HG03060 (cell line): Measurements from ENCODE around the gene NIT1.

Source experiments
- ATAC-seq: cut with Tn5 transposase; IDR thresholded peaks from one replicate; pipeline ENCODE4 v1.9.1; 2021; ENCODE audit warnings: low read depth, moderate number of reproducible peaks; ENCODE audit not compliant: unreplicated experiment

The NIT1 gene

DNA sequence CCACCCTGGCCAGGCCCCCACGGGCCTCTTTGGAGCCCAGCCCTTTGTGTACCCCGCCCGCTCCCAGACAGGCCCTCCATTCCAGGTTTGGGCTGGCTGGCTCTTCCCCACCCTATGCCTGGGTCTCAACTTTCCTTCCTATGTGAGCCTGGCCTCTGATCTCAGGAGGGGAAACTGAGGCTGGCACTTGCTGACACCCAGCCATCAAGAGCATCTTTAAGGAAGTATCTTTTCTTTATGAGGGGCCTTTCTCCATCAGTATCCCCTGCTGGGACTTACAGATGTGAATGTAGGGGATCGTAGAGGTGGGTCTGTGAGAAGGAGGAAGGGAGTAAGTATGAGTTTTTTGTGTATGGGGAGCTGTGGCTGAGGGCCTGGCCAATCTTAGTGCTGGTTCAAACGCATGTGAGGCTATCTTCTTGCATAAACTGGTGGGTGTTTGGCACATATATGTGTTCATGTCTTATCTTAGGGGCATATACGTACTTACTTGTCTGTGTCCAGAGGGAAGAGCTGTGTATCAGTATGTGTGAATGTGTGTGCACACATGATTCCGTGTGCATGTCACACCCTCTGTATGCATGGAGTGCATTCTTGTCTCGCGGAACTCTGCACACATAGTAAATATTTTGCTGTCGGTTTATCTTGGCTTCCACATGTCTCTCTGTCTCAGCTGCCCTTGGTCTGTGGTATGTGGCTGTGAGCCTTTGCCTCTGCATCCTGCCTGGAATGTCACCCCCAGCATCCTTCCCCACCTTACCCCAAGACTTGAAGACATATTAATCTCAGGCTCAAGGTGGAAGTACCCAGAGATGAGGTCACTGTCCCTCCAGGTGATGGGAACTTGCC is 33.9 kb upstream of the NIT1 start:
- no peak for ATAC-seq

DNA sequence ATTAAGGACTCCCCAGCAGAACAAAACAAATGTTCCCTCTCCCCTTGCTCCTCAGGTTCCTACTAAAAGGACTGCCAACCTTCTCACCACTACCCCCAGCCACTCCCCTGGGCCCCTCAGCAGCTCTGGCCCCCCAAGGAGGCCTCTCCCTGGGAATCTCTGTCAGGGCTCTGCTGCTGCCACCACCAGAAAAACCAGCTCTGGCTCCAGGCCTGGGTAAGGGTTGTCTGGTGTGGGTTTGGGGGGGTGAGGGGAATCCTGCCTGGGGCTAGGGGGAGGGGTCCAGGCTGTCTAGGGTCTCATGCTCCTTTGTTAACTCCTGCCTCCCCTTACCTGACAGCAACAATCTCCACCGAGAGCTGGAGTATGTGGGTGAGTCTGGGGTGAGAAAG is 33.3 kb upstream of the NIT1 start:
- ATAC-seq = no peak

DNA sequence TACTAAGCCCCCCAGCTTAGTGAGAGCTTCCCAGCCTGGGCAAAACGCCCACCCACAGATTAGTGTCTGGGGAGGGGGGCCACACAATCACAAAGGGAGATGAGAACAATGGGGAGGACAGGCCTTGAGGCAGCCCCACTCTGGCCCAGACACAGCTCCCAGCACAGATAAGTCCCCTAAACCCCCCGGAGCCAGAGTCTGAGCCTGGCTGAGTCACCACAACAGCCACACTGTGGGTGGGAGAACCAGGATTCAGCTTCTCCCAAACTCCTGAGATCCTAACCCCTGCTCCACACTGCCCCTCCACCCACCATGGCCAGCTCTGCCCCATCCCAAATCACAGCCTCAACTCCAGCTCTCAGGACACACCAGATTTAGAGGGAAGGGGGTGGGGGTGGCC is 32.7 kb upstream of the NIT1 start:
- ATAC-seq = no peak

DNA sequence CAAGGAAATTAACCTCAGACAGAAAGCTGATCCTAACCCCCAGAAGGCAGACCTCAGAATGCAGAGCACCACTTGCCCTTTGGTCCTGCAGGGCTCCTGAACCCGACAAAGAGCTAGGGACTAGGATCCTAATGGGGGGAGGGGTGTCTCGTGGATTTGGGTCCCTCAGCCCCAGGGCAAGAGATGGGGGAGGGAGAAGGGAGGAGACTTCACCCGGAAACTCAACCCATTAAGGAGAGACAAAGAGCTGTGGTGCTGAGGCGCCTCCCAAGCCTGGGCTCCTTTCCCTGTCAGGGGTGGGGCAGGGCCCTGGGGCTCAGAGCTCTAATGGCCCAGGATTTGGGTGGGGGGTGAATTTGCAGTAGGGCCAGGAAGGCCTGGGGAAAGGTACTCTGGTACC is 31.4 kb upstream of the NIT1 start:
- ATAC-seq = no peak

DNA sequence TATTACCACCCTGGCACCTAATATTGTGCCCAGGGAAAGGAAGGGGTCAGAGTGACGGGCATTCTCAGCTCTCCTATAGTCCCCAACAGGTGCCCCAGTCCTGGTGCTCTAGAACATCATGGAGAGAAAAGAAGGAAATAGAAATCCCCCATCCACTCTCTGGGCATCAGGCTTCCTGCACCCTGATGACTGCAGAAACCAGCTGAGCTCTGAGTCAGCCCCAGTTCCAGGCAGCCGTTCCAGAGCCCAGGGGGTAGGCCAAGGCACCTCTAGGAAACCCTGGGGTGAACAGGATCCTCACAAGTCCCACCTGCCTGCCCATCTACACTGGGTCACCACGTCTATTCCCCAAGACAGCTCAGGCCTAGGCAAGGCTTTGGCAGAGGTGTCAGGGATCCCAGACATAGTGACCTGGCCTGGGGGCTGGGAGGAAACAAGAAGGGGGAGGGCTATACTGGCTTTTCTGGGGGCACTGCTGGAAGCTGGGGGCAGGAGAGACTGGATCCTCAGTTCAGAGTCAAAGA is 29.3 kb upstream of the NIT1 start:
- no peak for ATAC-seq

DNA sequence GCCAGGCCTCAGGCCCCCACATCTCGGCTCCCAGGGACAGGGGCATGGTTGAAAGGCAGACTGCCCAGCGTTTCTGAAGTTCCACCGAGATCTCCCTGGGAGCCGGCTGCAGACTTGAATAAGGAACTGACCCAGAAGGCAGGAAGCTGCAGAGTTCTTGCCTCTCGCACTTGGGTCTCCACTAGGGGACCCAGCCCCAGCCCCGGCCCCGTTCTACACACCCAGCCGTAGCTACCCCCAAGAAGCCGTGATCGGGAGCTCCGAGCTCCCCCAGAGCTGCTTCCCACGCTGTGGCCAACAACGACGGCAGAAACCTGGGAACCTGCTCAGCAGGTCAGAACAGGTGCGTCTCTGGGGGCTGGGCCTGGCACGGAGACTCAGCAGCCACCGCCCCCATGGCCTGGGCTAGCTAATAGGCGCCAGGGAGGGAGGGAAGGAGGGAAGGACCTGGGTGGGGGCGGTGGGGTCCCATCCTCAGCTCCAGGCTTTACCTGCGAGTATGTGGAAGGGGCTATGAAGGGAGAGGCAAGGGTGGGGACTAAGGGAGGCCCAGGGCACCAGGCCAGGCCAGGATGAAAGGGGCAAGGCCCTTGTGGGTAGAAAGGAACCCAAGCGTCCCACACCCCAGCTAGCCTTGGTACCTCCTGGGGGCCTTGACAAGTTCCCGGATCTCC is 28.5 kb upstream of the NIT1 start, which contains the start of gene NECTIN4:
Gene NECTIN4, minus strand, starts transcription at position 308 of the 674 bp plus-strand sequence. Its CDS starts 262 bp downstream, at position 46.
- no peak for ATAC-seq

DNA sequence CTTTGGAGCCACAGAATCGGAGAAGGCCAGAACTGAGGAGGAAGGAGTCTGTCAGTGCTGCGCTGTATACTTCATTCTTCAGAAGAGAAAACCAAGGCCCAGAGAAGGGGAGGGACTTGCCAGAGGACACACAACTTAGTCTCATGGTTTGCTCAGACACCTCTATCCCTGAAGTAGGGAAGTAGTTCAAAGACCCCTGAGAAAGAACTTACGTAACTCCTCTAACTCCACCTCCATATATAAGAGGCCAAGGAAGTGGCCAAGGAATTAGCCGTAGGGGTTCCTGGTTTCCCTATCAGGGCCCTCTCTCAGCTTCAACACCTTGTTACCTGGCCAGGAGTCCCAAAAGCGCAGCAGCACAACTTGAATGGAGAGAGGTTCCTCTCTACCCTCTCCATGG is 28.0 kb upstream of the NIT1 start:
- ATAC-seq = no peak

DNA sequence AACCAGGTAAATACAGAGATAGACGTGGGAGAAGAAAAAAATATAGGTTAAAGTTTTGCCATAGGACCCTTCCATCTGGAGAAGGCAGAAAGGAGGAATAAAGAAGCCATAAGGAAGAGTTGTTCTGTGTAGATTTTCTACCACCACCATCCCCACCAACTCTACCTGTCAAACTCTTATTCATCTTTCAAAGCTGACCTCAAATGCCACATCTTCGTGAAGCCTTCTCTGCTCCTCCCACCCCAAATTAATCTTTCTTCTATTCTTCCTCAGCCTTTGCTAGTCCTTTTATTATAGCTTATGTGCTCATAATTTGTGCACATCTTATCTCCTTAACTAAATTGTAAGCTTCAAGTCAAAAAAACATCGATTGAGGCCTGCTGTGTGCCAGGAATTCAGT is 27.3 kb upstream of the NIT1 start:
- ATAC-seq = no peak

DNA sequence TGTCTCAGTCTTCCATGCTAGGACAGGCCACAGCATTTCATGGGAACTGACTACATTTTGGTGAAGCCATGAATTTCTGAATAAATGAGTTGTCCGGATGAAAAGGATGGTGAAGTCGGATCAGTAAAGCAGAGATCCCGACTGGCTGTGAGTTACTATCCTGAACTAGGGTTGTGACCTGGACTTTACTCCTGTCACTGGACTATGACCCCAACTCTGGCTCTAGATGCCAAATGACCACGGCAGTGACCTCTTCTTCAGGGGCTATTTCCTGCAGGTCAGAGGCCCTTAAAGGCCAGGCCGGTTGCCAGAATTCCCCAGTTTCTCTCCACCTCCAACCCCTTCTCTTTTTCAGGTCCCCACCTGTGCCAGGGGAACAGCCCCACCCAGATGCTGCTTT is 26.8 kb upstream of the NIT1 start:
- no peak for ATAC-seq

DNA sequence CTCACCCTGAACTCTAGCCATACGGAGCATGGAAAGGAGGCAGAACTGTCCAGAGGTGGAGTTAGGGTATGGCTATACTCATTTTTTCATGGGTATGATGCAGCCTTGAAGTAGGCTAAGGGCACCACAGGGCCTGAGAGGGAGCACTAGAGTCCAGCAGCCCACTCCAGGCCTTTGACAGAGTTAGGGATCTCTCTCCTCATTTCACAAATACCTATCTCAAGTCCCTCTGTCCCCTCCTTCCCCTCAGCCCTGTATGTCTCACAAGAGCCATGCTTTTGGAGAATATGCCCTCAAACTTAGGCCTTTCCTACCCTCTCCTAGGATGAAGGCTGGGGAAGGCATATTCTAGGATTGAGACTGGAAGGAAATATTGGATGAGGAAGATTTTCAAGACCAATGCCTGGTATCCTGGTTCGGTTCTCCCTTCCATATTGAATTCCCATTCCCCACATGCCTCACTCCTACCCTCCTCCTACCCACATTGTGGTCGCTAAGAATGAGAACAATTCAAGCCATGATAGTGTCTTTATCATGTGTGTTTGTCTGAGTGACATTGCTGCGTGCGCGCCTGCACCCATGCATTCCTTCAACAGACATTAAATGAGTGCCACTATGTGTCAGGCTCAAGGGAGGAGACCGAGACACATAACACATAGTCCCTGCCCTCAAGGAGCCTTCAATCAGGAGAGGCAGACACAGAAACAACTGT is 26.0 kb upstream of the NIT1 start:
- ATAC-seq = no peak

DNA sequence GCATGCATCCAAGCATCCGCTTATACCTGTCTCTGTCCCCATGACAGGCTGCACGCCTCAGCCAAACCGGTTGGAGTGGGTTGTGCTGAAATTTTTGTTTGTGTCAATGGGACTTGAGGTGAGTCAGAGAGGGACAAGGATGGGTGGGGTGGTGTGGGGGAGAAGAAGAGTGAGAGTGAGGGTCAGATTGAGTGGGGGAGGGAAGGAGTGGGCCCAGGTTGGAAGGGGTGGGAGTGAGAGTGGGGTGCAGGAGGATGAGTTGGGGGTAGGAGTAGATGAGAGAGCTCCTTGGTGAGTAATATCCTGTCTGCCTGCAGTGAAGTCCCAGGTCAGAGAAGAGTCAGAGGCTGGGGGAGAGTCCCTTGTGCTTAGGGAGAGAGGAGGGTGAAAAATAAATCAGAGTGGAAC is 25.3 kb upstream of the NIT1 start:
- ATAC-seq = no peak

DNA sequence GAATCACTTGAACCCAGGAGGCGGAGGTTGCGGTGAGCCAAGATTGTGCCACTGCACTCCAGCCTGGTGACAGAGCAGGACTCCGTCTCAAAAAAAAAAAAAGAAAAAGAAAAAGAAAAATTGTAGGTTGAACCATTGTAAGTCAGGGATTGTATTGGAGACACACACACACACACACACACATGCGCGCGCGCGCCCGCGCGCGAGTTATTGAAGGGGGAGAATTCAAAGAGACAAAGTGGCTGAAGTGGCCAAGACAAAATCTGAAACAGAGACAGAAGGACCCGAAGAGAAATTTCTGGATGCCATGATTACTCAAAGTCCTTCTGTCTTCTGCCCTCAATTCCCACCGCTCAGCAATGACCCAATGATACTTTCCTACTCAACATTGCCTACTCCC is 23.4 kb upstream of the NIT1 start:
- no peak for ATAC-seq

DNA sequence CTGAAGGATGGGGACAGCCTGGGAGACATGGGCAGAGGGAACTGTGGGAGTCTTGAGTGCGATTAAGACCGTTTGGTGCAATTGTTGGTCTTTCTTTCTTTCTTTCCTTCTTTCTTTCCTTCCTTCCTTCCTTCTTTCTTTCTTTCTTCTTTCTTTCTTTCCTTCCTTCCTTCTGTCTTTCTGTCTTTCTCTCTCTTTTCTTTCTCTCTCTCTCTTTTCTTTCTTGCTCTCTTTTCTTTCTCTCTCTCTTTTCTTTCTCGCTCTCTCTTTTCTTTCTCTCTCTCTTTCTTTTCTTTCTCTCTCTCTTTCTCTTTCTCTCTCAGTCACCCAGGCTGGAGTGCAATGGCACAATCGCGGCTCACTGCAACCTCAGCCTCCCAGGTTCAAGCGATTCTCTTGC is 22.7 kb upstream of the NIT1 start:
- no peak for ATAC-seq

DNA sequence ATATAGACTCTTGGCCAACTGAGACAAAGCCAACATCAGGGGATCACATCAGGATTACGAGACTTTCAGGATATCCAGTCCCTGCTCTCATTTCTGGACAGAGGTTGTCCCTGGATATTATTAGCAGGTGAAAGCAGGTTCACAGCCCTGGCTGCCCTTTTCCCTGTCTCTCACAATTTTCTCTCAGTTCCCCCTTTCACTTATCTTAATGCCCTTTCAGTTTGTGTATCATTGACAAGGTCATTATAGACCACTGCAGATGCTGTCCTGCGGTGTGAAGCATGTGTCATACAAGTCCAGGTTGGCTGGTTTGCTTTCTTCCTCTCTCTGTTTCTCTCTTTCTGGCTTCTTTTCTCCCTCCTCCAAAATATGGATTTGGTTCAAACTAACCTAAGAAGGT is 21.9 kb upstream of the NIT1 start:
- no peak for ATAC-seq

DNA sequence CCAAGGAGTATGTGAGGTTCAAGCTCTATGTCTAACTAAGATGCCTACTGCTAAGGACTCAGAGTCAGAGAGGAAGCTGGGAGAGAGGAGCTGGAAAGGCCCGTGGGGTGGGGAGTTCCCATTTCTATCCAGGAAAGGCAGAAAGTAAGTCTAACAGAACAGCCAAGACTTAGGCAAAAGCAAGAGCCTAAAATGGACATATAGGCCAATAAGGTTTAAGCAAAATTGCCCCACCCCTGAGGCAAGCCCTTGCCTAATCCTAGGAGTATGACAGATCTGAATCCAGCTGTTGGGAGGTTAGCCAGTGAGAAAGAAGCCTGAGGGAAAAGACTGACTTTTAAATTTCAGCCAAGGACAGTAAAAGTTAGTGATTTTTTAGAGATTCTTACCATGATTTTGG is 21.4 kb upstream of the NIT1 start:
- ATAC-seq = no peak

DNA sequence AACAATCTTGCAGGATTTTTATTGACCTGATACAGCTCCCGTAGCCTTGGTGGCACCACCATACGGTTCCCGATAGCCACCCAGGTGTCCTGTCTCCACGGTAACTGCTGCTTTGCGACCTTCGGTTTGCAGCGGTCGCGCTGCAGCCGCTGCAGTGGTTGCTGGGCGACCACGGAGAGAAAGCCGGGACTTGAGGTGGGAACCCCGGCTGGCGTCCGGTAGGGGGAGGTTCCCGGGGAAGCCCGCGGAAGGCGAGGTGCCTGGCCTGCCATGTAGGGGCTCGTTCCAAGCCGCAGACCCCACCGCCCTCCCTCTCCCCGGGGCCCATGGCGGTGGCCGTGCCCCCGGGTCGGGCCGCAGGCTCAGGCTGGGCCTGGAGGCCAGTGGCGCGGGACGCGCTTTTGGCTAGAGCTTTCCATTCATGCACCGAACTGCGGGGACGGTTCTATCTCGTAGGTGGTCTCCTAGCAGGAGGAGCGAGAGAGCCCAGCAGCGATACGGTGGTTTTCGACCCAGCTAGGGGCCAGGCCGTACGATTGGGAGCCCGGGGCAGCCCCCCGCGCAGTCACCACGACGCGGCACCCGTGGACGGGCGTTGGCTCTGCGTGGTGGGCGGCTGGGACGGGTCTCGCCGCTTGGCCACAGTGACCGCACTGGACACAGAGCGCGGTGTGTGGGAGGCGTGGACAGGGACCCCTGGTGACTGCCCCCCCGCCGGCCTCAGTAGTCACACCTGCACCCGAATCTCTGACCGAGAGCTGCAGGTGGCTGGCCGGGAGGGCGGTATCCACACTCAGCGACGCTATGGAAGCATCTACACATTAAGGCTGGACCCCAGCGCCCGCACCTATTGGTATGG is 19.5 kb upstream of the NIT1 start, which contains the start of gene KLHDC9:
Gene KLHDC9, plus strand, starts transcription at position 152 of the 859 bp plus-strand sequence. Its CDS starts 175 bp downstream, at position 327.
- peak; percentile 63 for ATAC-seq

DNA sequence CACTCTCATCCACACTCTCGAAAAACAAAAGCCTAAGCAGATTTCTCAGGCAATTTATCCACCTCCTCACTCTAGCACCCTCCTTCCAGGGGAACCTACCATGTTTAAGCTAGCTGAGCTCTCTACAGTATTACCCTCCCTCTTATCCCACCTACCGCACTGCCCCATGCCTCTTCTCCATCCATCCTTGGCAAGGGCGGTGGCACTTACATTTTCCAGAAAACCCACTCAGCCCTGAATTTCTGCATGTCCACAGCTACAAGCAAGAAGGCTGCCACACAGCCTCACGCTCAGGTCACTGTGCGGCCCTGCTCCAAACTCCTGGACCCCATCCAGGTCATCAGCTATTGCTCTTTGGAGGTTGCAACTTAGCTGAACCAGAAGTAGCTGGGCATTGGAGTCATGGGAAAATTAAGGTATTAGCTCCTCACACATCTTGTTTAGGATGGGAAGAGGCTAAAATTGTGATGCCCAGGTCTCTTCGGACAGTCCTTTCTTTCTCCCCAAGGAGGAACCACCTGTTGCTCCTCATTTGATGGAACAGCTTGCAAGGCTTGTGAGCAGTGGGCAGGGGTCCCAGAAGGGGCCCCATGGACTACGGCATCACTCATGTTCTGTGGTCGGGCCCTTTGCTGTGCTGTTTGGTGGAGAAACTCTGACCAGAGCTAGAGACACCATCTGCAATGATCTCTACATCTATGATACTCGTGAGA is 18.7 kb upstream of the NIT1 start:
- no peak for ATAC-seq

DNA sequence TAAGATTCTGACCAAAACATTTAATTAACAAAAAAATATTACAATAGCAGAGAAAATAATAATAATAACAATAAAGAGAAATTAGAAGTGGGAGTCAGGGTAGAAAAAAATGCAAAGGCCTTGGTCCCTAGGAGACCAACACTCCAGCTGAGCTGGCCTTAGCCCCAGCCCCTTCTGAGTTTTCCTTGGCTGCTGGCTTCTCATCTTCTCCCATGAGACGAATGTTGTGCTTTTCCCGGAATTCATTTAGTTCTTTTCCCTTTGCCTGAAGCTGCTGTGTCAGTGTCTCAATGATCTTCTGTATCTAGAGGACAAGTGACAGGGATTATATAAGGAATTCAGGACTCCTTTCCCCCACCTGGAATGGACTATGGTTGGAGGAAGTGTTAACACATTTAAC is 17.3 kb upstream of the NIT1 start:
- no peak for ATAC-seq

DNA sequence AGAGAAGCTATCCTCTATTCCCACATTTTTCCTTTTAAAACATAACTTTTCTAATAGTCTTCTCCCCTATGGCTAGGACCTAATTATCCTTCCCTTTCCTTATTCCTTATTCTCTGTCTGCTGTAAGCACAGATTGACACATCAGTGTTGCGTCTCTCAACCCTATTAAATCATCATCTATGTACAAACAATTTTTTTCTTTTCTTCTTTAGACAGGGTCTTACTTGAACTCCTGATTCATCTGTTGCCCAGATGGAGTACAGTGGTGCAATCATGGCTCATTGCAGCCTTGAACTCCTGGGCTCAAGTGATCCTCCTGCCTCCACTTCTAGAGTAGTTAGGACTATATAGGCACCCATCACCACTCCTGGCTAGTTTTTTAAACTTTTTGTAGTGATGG is 11.5 kb upstream of the NIT1 start:
- no peak for ATAC-seq

DNA sequence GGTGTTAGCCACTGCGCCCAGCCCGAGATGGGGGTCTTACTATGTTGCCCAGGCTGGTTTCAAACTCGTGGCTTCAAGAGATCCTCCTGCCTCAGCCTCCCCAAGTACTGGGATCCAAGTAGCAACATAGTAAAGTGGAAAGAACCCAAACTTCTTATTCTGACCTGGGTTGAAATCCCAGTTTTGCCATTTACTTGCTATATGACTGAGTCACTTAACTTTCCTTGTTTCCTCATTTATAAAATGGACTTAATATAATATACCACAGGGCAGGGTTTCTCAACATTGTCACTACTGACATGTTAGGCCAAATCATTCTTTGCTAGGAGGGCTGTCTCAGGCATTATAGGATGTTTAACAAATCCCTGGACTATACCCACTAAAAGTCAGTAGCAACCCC is 6.8 kb upstream of the NIT1 start:
- no peak for ATAC-seq
